ENCODE measurements around the gene SH2D3C.

SH2D3C gene

GRCh38 chr9:127751269-127752054, 27.0 kb downstream of the SH2D3C start:
- no peak overlapping the region for H3K27ac ChIP-seq
- H3K4me1 ChIP-seq (ENCODE audit: control insufficient read depth in 1 of 2, insufficient read depth in 1 of 2, low read depth in 1 of 2, low read length in 1 of 2): peaks cover 9% of the 10 kb centered on the region in 2 experiments
- H3K9me3 ChIP-seq: no peaks in the 10 kb centered on the region
- no peaks in the 10 kb centered on the region for H3K27me3 ChIP-seq
- TF ChIP-seq CTCF (IDR thresholded peaks at IDR 0.05): no peak
- no peak overlapping the region for H3K4me3 ChIP-seq (ENCODE audit: low read depth in 1 of 2, low read length in 1 of 2)
- H3K36me3 ChIP-seq: peaks cover 94% of the 10 kb centered on the region

- H3K4me3 ChIP-seq (ENCODE audit: low read depth in 1 of 2, low read length in 1 of 2): no peak overlapping the region
- no peaks in the 10 kb centered on the region for H3K9me3 ChIP-seq
- TF ChIP-seq CTCF (IDR thresholded peaks at IDR 0.05): no peak
- H3K27ac ChIP-seq: peak overlapping the region; percentile 25
- H3K36me3 ChIP-seq: peaks cover 99% of the 10 kb centered on the region
- H3K27me3 ChIP-seq: no peaks in the 10 kb centered on the region
- peaks cover 9% of the 10 kb centered on the region in 2 experiments for H3K4me1 ChIP-seq (ENCODE audit: control insufficient read depth in 1 of 2, insufficient read depth in 1 of 2, low read depth in 1 of 2, low read length in 1 of 2)
Measured at GRCh38 chr9:127749090-127749787, 29.2 kb downstream of the SH2D3C start.

GRCh38 chr9:127746959-127747569, 31.4 kb downstream of the SH2D3C start:
- Histone ChIP-seq H3K36me3 (peaks cover 100% of the 10 kb centered on the region), H3K27ac (no peak overlapping the region), H3K4me1 (ENCODE audit: control insufficient read depth in 1 of 2, insufficient read depth in 1 of 2, low read depth in 1 of 2, low read length in 1 of 2) (peaks cover 9% of the 10 kb centered on the region in 2 experiments), H3K9me3 (no peaks in the 10 kb centered on the region), H3K4me3 (ENCODE audit: low read depth in 1 of 2, low read length in 1 of 2) (no peak overlapping the region), H3K27me3 (no peaks in the 10 kb centered on the region)
- TF ChIP-seq CTCF (IDR thresholded peaks at IDR 0.05): no peak

- Histone ChIP-seq H3K36me3 (peaks cover 100% of the 10 kb centered on the region), H3K4me1 (ENCODE audit: control insufficient read depth in 1 of 2, insufficient read depth in 1 of 2, low read depth in 1 of 2, low read length in 1 of 2) (peaks cover 5% of the 10 kb centered on the region in 2 experiments), H3K27me3 (no peaks in the 10 kb centered on the region), H3K9me3 (no peaks in the 10 kb centered on the region), H3K4me3 (ENCODE audit: low read depth in 1 of 2, low read length in 1 of 2) (no peak overlapping the region), H3K27ac (no peak overlapping the region)
- no peak for TF ChIP-seq CTCF (IDR thresholded peaks at IDR 0.05)
Measured at GRCh38 chr9:127744398-127745110, 33.9 kb downstream of the SH2D3C start.

GRCh38 chr9:127742435-127743088, 35.9 kb downstream of the SH2D3C start:
- no peak overlapping the region for H3K27ac ChIP-seq
- no peak for TF ChIP-seq CTCF (IDR thresholded peaks at IDR 0.05)
- peaks cover 100% of the 10 kb centered on the region for H3K36me3 ChIP-seq
- H3K4me1 ChIP-seq (ENCODE audit: control insufficient read depth in 1 of 2, insufficient read depth in 1 of 2, low read depth in 1 of 2, low read length in 1 of 2): no peaks in the 10 kb centered on the region
- no peak overlapping the region for H3K4me3 ChIP-seq (ENCODE audit: low read depth in 1 of 2, low read length in 1 of 2)
- H3K9me3 ChIP-seq: no peaks in the 10 kb centered on the region
- no peaks in the 10 kb centered on the region for H3K27me3 ChIP-seq

All from neutrophil (primary cell).